HG03064 (cell line): ENCODE measurements around the gene NUP153.
A peak's percentile ranks its signal among the peaks of the same experiment; 100 is the strongest.
"Not testable (repeated sequence)": the region's sequence is repeated elsewhere in the genome, so short reads cannot be mapped to it uniquely, and the experiment has no call there.

Experiments
- ATAC-seq: cut with Tn5 transposase; IDR thresholded peaks from one replicate; pipeline ENCODE4 v1.9.1; 2021; ENCODE audit warnings: low read depth; ENCODE audit not compliant: unreplicated experiment

The NUP153 gene

DNA sequence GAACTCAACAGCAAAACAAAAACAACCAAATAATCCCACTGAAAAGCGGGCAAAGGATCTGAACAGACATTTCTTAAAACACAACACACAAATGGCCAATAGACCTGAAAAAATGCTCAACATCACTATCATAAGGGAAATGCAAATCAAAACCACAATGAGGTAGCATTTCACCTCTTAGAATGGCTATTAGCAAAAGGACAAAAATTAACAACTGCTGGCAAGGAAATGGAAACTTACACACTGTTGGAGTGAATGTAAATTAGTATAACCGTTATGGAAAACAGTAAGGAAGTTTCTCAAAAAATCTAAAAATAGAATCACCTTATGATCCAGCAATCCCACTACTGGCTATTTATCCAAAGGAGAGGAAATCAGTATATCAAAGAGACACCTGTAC is 85.7 kb downstream of the NUP153 start:
- ATAC-seq = peak; percentile 75

DNA sequence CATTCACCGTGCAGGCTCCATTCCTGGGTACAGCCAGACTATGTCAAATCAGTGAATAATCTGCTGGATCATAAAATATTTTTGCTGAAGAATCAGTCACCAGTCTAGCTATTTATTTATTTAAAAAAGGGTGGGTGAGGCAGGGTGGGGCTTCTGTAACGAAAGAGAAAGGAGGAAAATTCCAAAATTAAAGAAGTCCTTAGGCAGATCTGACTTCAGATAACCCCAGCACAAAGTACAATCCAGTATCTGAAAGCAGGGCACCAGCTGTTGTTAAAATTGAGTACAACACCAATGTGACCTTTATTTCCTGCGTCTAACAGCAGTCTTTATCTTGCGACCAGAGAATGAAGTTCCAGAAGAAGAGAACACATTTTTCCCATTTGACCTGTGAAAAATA is 90.9 kb downstream of the NUP153 start:
- ATAC-seq = no peak

GRCh38 chr6:17612048-17612447 is 94.7 kb downstream of the NUP153 start:
- ATAC-seq = no peak

DNA sequence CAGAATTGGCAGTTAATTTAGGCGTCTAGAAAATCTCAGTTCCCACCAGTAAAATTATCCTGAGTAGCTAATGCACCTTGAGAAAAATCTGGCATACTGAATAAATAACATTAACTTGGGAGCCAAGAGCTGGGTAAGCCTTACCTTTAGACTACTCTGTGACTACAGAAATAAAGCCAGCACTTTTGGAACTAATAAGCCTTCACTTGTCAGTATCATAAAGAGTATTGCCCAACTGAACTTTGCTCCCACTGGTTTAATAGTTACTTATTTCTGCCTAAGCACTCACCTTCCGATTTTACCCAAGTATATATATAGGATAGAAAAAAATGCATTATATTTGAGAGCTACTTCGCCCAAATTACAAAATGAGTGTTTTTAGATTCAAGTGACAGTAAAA is 95.9 kb downstream of the NUP153 start:
- ATAC-seq = no peak

GRCh38 chr6:17606606-17607005 is 100.1 kb downstream of the NUP153 start:
- ATAC-seq = no peak

DNA sequence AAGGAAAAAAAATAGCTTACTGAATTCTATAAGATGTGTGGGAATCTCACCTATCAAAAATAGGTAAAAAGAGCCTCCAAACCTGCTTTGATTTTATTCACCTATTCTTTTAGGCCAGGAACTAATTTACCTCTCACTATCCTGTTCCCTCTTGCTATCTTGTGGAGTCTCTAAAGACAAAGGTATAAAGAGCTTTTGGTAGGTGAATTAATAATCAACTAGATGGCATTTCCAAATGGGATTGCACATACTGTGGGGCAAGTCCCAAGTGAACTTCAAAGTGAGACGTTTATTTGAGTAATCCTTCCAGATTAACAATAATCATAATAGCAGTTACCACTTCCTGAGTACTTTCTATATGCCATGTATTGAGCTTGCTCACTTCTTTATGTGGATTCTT is 103.8 kb downstream of the NUP153 start:
- ATAC-seq = no peak

DNA sequence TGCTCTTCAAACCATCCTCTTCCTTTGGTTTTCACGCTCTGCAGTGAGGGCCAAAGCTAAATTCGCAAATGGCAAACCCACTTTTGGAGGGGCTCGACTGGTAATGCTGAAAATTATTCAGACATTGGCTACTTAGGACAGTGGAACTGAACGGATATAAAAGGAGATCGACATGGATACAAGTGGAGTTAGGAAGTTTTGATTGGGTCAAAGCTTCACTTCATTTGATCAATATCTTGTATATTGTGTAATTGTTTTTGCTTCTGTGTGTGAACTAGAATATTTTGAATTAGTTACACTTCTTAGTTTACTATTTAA is 105.4 kb downstream of the NUP153 start:
- ATAC-seq = no peak

DNA sequence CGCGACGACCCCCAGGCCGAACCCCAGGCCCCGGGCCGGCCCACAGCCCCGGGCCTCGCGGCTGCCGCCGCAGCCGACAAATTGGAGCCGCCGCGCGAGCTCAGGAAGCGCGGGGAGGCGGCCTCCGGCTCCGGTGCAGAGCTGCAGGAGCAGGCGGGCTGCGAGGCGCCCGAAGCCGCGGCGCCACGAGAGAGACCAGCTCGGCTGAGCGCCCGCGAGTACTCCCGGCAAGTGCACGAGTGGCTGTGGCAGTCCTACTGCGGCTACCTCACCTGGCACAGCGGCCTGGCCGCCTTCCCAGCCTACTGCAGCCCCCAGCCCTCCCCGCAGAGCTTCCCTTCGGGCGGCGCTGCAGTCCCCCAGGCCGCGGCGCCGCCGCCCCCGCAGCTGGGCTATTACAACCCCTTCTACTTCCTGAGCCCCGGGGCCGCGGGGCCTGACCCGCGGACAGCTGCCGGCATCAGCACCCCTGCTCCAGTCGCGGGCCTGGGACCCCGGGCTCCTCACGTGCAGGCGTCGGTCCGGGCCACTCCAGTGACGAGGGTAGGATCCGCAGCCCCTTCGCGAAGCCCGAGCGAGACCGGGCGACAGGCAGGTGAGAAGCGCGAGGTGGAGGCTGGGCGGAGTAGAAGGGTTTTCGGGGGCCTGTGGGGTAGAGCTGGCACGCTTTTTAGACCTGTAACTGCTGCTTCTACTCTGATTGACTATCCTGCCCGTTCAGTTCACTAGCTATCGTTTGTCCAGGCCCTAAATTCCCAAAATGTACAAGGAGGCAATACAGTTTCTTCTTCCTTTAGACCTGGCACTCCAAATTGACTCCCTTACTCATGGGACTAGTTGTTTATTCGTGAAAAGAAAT is 106.0 kb downstream of the NUP153 start:
- peak; percentile 50 for ATAC-seq

GRCh38 chr6:17599877-17600526 is 106.7 kb downstream of the NUP153 start, which contains the start of gene FAM8A1:
Gene FAM8A1 (plus strand): TSS chr6:17600302. CDS start chr6:17600410, 108 bp downstream.
- peak; percentile 91 for ATAC-seq

DNA sequence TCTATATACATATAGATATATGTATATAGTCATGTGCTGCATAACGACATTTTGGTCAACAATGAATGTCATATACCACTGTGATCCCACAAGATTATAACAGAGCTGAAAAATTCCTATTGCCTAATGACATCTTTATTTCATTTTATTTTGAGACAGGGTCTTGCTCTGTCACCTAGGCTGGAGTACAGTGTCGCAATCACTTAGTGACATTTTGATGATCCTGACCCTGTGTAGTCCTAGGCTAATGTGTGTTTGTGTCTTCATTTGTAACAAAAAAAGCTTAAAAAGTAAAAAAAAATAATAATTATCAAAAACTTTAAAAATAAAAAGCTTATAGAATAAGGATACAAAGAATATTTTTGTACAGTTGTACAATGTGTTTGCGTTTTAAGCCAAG is 110.6 kb downstream of the NUP153 start:
- no peak for ATAC-seq

- ATAC-seq = no peak
These were observed 113.5 kb downstream of the NUP153 start for GRCh38 chr6:17593246-17593645.

GRCh38 chr6:17591287-17591686 is 115.4 kb downstream of the NUP153 start:
- no peak for ATAC-seq

- ATAC-seq = no peak
These were observed 117.2 kb downstream of the NUP153 start for GRCh38 chr6:17589406-17590096.

- ATAC-seq = no peak
These were observed 118.7 kb downstream of the NUP153 start for GRCh38 chr6:17588011-17588410.

DNA sequence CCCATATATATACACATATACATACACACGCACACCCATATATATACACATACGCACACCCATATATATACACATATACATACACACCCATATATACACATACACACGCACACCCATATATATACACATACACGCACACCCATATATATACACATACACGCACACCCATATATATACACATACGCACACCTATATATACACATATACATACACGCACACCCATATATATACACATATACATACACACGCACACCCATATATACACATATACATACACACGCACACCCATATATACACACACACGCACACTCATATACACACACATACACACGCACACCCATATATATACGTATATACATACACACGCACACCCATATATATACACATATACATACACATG is 120.1 kb downstream of the NUP153 start:
- ATAC-seq = not testable (repeated sequence)

DNA sequence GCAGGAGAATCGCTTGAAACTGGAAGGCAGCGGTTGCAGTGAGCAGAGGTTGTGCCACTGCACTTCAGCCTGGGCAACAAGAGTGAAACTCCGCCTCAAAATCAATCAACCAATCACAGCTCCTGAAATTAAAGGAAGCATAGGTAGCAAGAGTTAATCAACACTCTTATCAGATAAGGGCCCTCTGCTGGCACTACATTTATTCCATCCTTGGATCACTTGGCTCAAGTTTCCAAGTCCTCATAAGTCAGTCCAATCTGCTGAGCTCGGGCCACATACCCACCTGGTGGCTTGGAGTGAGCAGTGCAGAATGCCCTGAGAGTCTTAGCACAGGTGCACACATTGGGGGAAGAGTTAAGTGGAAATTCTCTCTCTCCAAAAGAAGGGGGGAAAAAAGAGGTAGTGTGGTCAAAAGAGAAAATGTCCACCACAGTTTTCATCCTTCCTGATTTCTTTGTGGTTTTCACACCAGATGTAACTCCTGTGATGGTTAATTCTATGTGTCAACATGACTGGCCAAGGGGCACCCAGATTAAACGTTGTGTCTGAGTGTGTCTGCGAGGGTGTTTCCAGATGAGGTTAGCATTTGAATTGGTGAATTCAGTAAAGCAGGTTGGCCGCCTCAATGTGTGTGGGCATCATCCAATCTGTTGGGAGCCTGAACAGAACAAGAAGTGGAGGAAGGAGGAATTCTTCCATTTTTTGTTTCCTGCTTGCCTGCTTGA is 120.8 kb downstream of the NUP153 start:
- ATAC-seq = no peak

GRCh38 chr6:17584241-17584803 is 122.4 kb downstream of the NUP153 start:
- no peak for ATAC-seq

GRCh38 chr6:17583811-17584210 is 122.9 kb downstream of the NUP153 start:
- ATAC-seq = no peak

- not testable (repeated sequence) for ATAC-seq
These were observed 125.4 kb downstream of the NUP153 start for GRCh38 chr6:17581282-17581681.

DNA sequence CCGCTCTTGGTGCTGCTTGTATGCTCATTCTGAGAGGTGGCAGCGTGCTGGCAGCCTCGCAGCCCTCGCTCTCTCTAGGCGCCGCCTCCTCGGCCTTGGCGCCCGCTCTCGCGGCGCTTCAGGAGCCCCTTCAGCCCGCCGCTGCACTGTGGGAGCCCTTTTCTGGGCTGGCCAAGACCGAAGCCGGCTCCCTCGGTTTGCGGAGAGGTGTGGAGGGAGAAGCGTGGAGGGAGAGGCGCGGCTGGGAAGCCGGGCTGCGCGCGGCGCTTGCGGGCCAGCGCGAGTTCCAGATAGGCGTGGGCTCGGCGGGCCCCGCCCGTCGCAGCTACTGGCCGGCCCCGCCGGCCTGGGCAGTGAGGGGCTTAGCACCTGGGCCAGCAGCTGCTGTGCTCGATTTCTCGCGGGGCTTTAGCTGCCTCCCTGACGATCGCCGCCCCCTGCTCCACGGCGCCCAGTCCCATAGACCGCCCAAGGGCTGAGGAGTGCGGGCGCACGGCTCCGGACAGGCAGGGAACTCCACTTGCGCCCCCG is 126.1 kb downstream of the NUP153 start:
- no peak for ATAC-seq
